Common myeloid progenitor, CD34-positive (primary cell): ENCODE measurements around the gene GSDME.

Experiments
- CTCF ChIA-PET: fragments of 350-600 bp; sonication (Branson Sonifier 250); formaldehyde crosslinking; loops from one replicate; lab custom pipeline; 2021; ENCODE audit warnings: antibody characterized with exemption; lab: Charles Lee
- POLR2A ChIA-PET: fragments of 350-600 bp; sonication (Branson Sonifier 250); formaldehyde crosslinking; loops from one replicate; lab custom pipeline; 2021; ENCODE audit warnings: antibody characterized with exemption; lab: Charles Lee
- DNase-seq, 3 donors: peaks; one replicate each; pipeline versions ENCODE4 v3.0.0 to v3.0.0-alpha.2; 2013
- H3K27ac ChIP-seq, 2 experiments: 1 replicate in 1 of 2; 2 replicates in 1 of 2; pipeline ENCODE4 v1.7.0; 2013; ENCODE audit warnings: inconsistent platforms in 2 of 2, low read length in 2 of 2, mild to moderate bottlenecking in 2 of 2, low read depth in 1 of 2, moderate library complexity in 1 of 2; ENCODE audit not compliant: severe bottlenecking in 2 of 2, insufficient read depth in 1 of 2, poor library complexity in 1 of 2
- H3K27me3 ChIP-seq, 5 experiments: replicated peaks in 2 of 5; 1 replicate in 3 of 5; 2 replicates in 2 of 5; pipeline versions ENCODE4 v1.6.1 to v1.7.0; 2013; ENCODE audit warnings: low read length in 4 of 5, mild to moderate bottlenecking in 2 of 5, moderate library complexity in 2 of 5, inconsistent platforms in 1 of 5; ENCODE audit not compliant: insufficient read depth in 5 of 5, control insufficient read depth in 4 of 5
- H3K36me3 ChIP-seq, 4 experiments: 1 replicate in 2 of 4; 2 replicates in 2 of 4; pipeline versions ENCODE4 v1.6.1 to v1.7.0; 2013; ENCODE audit warnings: low read length in 3 of 4, control low read depth in 1 of 4, mild to moderate bottlenecking in 1 of 4; ENCODE audit not compliant: control insufficient read depth in 4 of 4, insufficient read depth in 4 of 4
- H3K4me1 ChIP-seq, 4 experiments: 1 replicate in 3 of 4; 2 replicates in 1 of 4; pipeline versions ENCODE4 v1.6.1 to v1.7.1; 2013; ENCODE audit warnings: low read length in 3 of 4, mild to moderate bottlenecking in 3 of 4, control low read depth in 1 of 4, inconsistent platforms in 1 of 4, moderate library complexity in 1 of 4; ENCODE audit not compliant: control insufficient read depth in 4 of 4, insufficient read depth in 4 of 4; ENCODE audit errors: control extremely low read depth in 1 of 4
- H3K4me3 ChIP-seq, 7 experiments: 1 replicate in 4 of 7; 2 replicates in 3 of 7; pipeline versions ENCODE4 v1.5.1 to v1.7.0; 2013; ENCODE audit warnings: mild to moderate bottlenecking in 7 of 7, low read length in 6 of 7, moderate library complexity in 6 of 7, inconsistent platforms in 2 of 7, low read depth in 2 of 7, control low read depth in 1 of 7; ENCODE audit not compliant: insufficient read depth in 4 of 7, control insufficient read depth in 1 of 7; ENCODE audit errors: extremely low read depth in 1 of 7
- H3K9me3 ChIP-seq, 5 experiments: 1 replicate in 4 of 5; 2 replicates in 1 of 5; pipeline versions ENCODE4 v1.6.1 to v1.7.1; 2013; ENCODE audit warnings: low read length in 4 of 5, mild to moderate bottlenecking in 2 of 5, inconsistent platforms in 1 of 5, low read depth in 1 of 5, moderate library complexity in 1 of 5; ENCODE audit not compliant: control insufficient read depth in 4 of 5, insufficient read depth in 2 of 5; ENCODE audit errors: control extremely low read depth in 1 of 5
- WGBS: methylation state at CpG from one replicate; pipeline ENCODE4 v1.1.5; 2013; ENCODE audit not compliant: insufficient coverage; 5-methylcytosine and 5-hydroxymethylcytosine counted together

The GSDME gene

DNA sequence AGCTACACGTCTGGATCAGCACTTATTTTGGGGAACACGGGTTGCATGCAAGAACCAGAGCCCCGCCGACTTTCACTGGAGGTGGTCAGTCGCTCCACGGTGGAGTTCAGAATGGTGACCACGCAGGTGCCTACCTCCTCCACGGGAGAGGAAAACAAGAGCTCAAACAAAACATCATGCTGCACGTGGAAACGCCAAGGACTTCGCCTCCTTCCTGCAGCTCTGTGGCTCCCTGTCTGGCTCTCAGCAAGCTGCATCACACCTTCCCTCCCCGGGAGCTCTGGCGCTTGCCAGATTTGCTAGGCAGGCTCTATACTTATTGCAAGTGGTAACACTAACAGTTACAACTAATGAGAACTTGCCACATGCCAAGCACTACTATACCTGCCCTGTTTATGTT lies 26.0 kb downstream of the GSDME start:
- 98% methylated on average over 13 of the region's 13 CpGs for WGBS
- ChIA-PET CTCF (interaction anchor here (1.0 kb wide), 1 partner anchor 13 kb away, joined by 4 read pairs; no protein-coding TSS in a partner anchor), POLR2A (interaction anchor here (0.6 kb wide), 1 partner anchor 819 kb away, joined by 3 read pairs; no protein-coding TSS in a partner anchor)
- H3K4me3 ChIP-seq: no peak overlapping the region
- no peak overlapping the region for H3K27ac ChIP-seq
- no peaks in the 10 kb centered on the region for H3K9me3 ChIP-seq
- peaks cover 0 to 33% (median 18%) of the 10 kb centered on the region in 4 experiments for H3K4me1 ChIP-seq
- no peaks in the 10 kb centered on the region for H3K27me3 ChIP-seq
- H3K36me3 ChIP-seq: no peaks in the 10 kb centered on the region
- DNase-seq: no peak

DNA sequence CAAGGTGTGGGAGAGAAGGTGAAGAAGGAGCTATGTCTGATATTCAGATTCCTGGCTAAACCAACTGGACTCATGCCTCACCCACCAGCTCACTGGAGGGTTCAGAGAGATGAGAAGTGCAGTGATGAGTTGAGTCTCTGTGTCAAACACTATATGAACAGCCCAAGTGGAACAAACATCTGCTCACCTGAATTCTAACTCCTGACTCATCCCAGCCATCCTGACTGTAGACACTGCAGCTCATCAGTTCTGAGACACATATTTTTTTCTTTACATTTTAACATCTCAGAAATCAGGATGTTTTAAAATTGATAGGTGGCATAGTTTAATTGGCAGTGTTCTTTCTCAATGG lies 27.3 kb downstream of the GSDME start:
- CTCF ChIA-PET: no interaction called here

DNA sequence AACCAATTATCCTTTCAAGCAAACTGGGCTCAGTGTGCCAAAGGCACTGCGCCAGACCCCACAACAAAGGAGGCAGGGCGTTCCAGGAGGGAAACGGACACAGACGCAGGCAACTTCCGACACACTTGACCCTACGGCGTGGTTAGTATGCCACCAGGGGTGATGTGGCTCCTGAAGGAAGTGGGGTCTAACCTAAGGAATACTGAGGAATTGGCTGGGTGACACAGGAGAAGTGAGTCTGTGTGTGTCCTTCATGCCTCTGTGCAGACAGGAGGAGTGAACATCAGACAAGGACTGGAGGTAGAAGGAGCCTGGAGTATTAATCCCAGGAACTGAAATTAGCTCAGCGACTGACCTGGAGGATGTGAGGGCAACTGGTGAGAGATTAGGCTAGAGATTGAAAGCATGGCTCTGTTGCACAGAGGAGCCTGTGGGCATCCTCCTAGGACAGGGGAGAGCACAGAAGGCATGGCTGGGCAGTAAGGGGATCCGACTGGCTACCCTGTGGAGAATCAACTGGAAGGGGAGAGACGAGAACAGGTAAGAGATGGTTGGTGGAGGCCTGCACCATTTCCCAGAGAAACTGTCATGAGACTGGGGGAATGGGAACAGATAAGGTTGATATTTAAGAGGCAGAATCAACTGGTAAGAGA lies 27.8 kb downstream of the GSDME start:
- DNase-seq: no peak
- ChIA-PET CTCF (interaction anchor here (1.1 kb wide), 1 partner anchor 31 kb away, joined by 3 read pairs; no protein-coding TSS in a partner anchor), POLR2A (no interaction called here)
- H3K27ac ChIP-seq: no peak overlapping the region
- H3K36me3 ChIP-seq: no peaks in the 10 kb centered on the region
- 76% methylated on average over 10 of the region's 10 CpGs for WGBS
- peaks cover 0 to 33% (median 18%) of the 10 kb centered on the region in 4 experiments for H3K4me1 ChIP-seq
- no peaks in the 10 kb centered on the region for H3K9me3 ChIP-seq
- no peak overlapping the region for H3K4me3 ChIP-seq
- H3K27me3 ChIP-seq: no peaks in the 10 kb centered on the region

More for the DNA sequence above, 27.3 kb downstream of the GSDME start:
- peaks cover 0 to 33% (median 18%) of the 10 kb centered on the region in 4 experiments for H3K4me1 ChIP-seq
- no peak overlapping the region for H3K4me3 ChIP-seq
- POLR2A ChIA-PET: no interaction called here
- no peaks in the 10 kb centered on the region for H3K9me3 ChIP-seq
- no peaks in the 10 kb centered on the region for H3K36me3 ChIP-seq
- DNase-seq: no peak
- no peak overlapping the region for H3K27ac ChIP-seq
- H3K27me3 ChIP-seq: no peaks in the 10 kb centered on the region

DNA sequence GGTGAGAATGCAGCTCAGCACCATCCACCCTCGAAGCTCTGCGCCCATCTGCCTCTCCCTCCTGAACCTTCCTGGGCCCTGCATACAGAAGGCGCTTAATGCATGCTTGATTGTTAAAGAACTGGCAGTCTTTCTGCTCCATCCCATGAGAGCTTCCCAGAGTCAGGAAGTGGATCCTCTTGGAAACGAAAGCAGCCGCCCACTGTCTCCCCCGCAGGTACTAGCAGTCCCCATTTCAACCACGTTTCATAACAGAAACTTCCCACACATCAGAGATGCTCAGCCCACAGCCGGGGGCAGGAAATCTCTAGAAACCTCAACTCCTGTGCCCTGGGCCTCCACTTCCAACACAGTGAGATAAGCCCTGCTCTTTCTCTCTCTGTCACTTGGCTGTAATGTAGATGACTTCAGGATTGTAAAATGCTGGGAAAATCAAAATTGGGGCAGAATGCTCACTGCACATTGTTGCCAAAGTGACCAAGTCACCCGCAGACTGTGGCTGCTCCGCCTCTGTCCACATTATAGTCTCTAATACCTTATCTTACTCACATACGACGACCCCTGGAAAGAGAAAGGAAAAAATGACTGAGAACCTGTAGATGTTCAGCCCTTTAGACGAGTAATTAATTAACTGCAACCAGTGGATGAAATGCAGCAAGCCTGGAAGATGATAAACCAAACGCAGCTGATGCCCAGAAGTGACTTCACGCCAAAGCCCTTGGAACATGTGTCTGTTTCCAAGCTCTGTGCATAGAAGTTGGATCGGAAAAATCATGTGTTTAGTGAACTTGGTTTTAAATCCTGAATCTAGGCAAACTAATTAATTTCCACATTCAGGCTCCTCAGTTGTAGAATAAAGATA lies 28.5 kb downstream of the GSDME start:
- DNase-seq: peak; percentile 22 to 56 (median 47)
- Histone ChIP-seq H3K27ac (no peak overlapping the region), H3K27me3 (no peaks in the 10 kb centered on the region), H3K36me3 (no peaks in the 10 kb centered on the region), H3K9me3 (no peaks in the 10 kb centered on the region), H3K4me3 (no peak overlapping the region), H3K4me1 (peaks cover 0 to 33% (median 18%) of the 10 kb centered on the region in 4 experiments)
- ChIA-PET CTCF (interaction anchor here (1.1 kb wide), 1 partner anchor 31 kb away, joined by 3 read pairs; no protein-coding TSS in a partner anchor), POLR2A (no interaction called here)
- 39% methylated on average over 10 of the region's 16 CpGs for WGBS

DNA sequence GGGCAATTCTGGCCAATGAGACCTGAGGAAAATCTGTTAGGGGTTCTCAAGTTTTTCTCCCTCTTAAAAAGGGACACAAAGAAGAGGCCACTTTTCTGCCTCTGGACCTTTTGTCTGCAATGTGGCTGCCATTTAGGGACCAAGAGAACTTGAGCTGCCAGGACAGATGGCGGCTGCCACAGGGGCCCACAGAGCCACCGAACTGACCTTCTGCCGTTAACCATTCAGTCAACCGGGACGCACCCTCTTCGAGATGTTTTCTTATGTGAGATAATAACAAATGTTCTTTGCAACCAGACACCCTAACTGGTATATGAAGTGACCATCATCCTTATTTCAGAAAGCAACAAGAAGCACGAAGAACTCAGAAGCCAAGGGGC lies 29.2 kb downstream of the GSDME start:
- H3K4me3 ChIP-seq: no peak overlapping the region
- POLR2A ChIA-PET: no interaction called here
- WGBS: 100% methylated on average over 2 of the region's 7 CpGs
- H3K27ac ChIP-seq: no peak overlapping the region
- no peaks in the 10 kb centered on the region for H3K9me3 ChIP-seq
- H3K36me3 ChIP-seq: no peaks in the 10 kb centered on the region
- no peaks in the 10 kb centered on the region for H3K27me3 ChIP-seq
- H3K4me1 ChIP-seq: peaks cover 0 to 28% (median 18%) of the 10 kb centered on the region in 4 experiments
- CTCF ChIA-PET: interaction anchor here (1.4 kb wide), 1 partner anchor 12 kb away, joined by 4 read pairs; no protein-coding TSS in a partner anchor
- no peak for DNase-seq

DNA sequence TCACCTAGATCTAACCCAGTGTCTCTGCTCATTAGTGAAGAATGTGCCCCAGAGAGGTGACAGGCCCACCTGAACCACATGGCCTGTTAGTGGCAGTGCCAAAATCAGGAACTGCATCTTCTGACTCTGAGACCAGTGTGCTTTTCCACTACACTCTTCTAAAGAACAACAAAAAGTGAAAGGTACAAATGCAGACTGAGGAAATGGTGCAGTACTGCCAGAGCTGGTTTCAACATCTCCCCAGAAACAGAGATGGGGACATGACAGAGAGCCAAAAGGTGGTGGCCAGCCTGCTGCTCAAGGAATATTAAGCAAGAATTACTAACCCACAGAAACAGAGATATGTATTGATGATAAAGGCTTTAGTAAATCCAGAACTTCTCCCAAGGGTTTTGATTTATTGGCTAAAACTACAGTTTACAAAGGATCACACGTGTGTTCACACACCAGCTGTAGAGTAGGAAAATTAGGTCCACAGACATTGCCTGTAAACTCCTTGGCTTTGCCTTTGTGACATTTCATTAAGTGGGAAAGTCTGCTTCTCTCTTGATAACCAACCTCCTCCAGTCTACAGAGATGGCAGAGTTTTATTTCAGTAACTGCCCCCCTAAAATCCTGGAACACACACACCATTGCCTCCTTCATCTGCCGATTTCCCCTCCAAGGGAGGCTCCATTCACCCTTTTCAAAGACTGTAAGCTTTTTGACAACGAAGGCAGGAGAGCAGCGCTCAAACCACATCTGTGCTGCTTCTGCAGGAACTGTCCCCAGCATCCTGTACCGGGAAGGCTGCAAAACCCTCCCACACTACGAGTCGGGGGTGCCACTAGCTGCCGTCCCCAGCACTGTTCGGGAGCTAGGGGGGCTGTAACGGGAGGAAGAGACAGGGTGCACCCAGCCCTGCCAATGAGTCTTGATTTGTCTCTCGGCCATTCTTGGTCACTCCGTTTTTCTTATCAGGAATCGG lies 29.8 kb downstream of the GSDME start:
- CTCF ChIA-PET: interaction anchor here (1.4 kb wide), 1 partner anchor 11 kb away, joined by 4 read pairs; no protein-coding TSS in a partner anchor
- Histone ChIP-seq H3K4me1 (peaks cover 0 to 26% (median 16%) of the 10 kb centered on the region in 4 experiments), H3K27me3 (peaks cover 0 to 2% (median 0%) of the 10 kb centered on the region in 5 experiments), H3K4me3 (no peak overlapping the region), H3K27ac (no peak overlapping the region), H3K36me3 (no peaks in the 10 kb centered on the region), H3K9me3 (no peaks in the 10 kb centered on the region)
- DNase-seq: peak in 1 of 3 donors; percentile 26
- POLR2A ChIA-PET: no interaction called here
- 45% methylated on average over 10 of the region's 13 CpGs for WGBS
